Vagina (tissue), 2 donors: ENCODE results near the gene DROSHA.

Experiments
- POLR2A ChIP-seq, 2 donors: fragments of 450-650 bp; IDR thresholded peaks; one replicate each; pipeline ENCODE4 v1.6.1; 2017; ENCODE audit warnings: antibody characterized with exemption in 2 of 2, mild to moderate bottlenecking in 2 of 2, moderate library complexity in 2 of 2
- TF ChIP-seq, protein P1 (sequence below), 3 experiments: fragments of 450-650 bp in 2 of 3; fragments of 200-600 bp in 1 of 3; sonication (generic) in 1 of 3; IDR thresholded peaks; one replicate each; pipeline ENCODE4 v1.5.1; 2017 to 2019; ENCODE audit warnings: antibody characterized with exemption in 3 of 3, mild to moderate bottlenecking in 2 of 3, moderate library complexity in 2 of 3

- TF ChIP-seq, protein P1, sequence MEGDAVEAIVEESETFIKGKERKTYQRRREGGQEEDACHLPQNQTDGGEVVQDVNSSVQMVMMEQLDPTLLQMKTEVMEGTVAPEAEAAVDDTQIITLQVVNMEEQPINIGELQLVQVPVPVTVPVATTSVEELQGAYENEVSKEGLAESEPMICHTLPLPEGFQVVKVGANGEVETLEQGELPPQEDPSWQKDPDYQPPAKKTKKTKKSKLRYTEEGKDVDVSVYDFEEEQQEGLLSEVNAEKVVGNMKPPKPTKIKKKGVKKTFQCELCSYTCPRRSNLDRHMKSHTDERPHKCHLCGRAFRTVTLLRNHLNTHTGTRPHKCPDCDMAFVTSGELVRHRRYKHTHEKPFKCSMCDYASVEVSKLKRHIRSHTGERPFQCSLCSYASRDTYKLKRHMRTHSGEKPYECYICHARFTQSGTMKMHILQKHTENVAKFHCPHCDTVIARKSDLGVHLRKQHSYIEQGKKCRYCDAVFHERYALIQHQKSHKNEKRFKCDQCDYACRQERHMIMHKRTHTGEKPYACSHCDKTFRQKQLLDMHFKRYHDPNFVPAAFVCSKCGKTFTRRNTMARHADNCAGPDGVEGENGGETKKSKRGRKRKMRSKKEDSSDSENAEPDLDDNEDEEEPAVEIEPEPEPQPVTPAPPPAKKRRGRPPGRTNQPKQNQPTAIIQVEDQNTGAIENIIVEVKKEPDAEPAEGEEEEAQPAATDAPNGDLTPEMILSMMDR (IDR thresholded peaks at IDR 0.05) = no peak
- TF ChIP-seq POLR2A (IDR thresholded peaks at IDR 0.05) = no peak
Measured at GRCh38 chr5:31410089-31410488, 121.8 kb downstream of the DROSHA start.
